Occipital lobe (tissue), 2 donors: ENCODE results near the gene RTL10. TPM values are rescaled to one million over a fixed set of nuclear protein-coding genes. Genes with fewer than 3 reads are reported as not detected.

Source experiments
- DNase-seq: peaks from one replicate; lab custom pipeline; 2025; lab: John Stamatoyannopoulos, UW
- total RNA-seq: library from RNA; depleted of rRNA; stranded (reverse); fragments of >200 nt; gene quantifications from one replicate; pipeline ENCODE4 v1.2.3, GENCODE V29; 2014

RTL10 gene
- total RNA-seq, 1 donor from 2014 or later = 12.3 TPM

DNA sequence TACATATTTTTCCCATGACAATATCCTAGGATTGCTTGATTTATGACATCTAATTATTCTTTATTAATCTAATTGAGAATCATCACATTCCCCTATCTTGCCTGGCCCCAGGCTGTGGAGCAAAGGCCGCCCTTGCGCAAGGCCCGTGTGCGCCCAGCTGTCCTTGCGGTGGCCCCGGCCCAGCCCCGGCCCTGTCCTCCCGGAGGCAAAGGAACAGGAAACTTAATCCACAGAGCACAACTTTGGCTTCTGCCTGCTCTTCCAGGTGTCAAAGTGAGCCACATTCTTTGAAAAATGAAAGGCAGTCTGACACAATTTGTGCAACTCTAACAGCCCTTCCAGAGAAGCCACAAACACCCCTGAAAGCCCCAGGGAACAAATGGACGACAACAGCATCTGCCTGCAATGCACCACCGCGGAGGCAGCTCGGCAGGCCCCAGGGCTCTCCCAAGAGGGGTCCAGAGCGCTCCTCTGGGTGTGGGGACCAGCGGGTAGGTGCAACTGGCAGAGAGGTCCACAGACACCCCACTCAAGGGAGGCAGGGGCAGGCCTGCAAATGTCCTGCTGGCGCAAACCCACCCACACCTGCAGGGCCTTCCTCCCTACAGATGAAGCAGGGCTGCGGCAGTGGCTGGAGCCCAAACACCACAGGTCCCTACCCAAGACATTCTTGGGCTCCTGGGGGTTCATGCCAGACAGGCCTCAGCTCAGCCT, 30.3 kb downstream of the RTL10 start:
- no peak for DNase-seq

DNA sequence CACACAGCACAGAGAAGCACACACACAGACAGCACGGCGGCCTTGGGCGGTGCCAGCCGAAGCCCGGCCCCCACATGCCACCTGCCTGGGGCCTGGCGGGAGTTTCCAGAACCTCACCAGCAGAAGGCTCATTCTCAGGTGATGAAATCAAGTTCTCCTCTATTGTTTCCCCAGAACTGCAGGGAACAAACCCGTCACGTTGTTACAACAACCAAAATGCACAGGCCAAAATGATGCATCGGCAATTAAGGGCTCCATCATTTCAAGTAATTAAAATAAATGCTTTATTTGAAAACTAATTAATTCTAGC, 30.8 kb downstream of the RTL10 start:
- no peak for DNase-seq

DNA sequence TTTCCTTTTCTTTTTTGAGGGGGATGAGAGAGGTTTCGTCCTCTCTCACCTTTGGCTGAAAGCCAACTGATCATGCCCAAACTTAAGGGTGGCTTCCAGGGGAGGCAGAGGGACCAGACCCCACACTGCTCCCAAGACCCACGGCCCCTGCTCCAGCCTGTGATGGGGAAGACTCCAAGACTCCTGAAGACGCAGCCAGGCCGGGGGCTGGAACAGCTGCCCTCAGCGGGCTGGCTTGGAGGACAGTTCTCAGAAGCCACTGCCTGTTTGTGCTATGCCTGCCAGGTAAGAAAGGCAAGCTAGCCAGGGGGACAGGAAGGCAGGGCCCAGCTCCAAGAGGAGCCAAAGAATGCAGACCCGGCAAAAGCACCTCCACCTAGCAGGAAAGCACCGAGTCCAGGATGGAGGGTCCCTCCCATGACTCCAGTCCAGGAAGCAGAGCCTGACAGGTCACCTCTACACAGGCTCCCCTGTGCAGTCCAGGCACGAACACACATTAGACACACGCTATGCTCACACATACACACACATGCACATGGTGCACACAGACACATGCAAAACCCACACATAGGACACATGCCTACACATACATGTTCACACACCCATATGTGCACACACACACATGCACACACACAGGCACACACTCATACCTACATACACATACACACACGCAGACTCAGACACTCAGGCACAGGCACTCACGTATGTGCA, 31.3 kb downstream of the RTL10 start:
- no peak for DNase-seq

DNA sequence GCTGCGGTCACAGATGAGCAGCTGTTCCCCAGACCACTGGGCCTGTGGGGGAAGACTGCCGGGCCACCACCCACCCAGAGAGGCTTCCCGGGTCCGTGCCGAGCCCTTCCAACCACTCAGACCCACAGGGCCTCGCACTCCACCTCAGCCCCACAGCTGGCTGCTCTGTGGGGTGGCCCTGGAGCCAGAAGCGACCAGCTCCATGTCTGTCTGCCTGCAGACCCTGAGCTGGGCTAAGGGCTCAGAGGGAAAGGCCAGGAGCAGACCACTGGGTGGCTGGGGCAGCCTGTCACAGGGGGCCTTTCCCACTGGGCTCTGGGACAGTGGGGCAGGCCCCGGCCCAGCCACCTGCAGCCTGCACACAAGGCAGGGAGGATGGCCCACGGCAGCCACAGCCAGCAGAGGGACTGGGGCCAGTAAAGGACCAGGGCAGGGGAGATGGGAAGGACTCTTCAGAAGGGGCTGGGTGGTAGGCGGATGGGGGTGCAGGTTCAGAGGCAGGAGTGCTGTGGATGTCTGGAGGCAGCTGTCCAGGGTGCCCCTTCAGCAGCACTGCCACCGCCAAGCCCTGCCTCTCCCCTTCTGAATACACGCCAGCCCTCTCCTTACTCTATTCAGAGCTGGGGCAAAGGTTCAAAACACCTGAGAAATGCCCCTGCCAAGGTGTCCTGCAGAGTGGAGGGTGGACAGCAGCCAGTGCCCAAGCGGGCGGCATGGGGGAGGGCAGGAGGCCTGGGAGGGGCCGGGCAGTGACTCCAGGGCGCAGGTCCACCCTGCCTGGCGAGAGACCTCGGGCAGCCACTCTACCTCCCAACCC, 32.2 kb downstream of the RTL10 start:
- DNase-seq = no peak

DNA sequence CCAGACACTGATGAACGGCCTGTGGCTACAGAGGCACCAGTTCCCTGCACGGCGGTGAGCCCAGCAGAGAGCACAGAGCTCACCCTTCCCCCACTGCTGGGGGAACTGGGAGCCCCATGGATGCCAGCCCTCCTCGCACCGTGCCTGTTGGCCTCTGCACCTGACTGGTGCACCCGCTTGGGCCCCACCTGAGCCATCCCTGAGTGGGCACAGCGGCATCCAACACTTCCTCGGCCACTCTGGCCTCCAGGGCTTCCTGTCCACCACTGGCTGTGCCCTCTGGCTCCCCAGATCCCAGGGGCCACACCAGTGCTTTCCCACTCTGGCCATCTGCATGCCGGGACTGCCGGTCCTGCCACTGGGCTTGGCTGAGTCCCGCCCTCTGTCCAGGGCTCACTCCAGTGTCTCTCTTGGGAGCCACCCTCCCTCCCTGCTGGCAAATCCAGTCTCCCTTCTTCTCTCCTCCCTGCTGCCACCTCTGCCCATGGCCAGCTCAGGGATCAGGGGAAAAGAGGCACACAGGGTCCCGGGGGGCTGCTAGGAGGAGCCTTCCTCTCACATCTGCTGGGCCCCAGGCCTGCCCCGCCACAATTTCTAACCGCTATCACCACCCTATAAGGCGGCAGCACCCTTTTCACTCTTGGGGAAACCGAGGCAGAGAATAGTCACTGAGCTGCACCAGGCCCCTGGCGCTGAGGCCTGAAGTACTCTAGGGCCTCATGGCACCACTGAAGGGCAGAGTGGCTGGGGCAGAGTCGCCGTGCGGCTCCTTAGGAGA, 33.0 kb downstream of the RTL10 start:
- DNase-seq = no peak

DNA sequence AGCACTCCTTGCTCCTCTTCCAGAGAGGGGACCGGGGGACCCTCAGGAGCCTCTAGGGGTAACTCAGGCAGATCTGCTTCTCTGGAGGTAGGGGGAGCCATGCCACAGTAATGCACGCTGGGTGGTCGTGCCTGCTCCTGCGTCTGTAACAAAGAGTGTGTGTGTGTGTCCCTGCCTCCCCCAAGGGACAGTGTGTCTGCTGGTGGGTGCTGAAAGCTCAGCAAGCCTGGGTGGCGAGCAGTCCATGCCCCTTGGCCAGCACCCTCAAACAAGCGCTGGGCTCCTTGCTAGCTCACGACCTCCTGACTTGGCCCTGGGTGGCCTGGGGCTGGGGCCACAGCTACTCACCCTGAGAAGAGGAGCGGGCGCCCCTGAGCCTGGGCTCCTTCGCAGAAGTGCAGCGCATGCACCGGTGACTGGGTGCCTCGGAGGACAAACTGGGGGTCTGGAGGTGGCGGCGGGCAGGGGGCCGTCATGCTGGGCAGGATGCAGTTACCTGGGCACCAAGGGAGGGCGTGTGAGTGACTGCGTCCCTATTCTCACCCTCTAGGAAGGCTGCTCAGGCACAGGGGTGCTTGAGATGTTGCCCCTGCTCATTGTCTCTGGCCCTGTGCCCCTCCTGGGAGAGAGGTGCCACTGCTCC, 33.7 kb downstream of the RTL10 start:
- no peak for DNase-seq

DNA sequence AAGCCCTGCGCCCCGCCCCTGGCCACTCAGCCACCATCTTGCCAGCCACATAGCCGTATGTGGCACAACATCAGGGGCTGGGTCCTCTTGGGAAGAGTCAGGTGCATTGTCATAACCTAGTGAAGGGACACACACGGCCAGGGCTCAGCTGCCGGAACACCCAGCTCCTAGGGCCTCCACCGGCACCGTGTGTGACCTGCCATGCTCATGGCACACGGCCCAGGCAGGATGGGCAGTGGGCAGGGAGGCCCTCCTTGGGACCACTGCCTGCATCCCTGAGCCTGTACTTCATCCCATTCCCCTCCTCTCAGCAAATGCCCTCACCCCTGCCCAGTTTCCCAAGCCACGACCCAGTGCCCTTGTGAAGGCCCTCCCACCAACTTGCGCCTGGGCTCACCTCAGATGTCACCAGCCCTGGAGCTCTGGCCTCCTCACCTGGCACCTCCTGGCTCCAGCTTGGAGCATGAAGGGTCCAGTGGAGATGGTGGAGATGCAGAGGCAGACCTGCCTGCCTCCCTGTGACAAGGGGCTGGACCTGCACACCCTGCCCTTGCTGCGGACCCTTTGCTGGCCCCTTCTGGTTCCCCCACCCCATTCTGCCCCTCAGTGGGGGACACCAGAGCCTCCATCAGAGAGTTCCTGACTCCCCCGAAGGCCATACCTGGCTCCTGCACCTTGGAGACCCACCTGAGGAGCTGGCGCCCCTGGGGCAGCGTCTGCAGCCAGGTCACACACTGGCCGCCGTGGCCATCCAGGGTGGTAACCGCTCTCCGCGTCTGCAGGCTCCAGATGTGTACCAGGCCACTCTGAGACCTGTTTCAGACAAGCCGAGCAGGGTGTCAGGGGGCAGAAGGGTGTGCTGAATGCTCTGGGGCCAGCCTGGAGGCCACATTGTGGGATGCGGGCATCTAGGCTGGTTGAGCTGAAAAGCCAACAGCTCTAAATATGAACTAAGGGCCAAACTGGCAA, 34.5 kb downstream of the RTL10 start:
- DNase-seq = no peak

DNA sequence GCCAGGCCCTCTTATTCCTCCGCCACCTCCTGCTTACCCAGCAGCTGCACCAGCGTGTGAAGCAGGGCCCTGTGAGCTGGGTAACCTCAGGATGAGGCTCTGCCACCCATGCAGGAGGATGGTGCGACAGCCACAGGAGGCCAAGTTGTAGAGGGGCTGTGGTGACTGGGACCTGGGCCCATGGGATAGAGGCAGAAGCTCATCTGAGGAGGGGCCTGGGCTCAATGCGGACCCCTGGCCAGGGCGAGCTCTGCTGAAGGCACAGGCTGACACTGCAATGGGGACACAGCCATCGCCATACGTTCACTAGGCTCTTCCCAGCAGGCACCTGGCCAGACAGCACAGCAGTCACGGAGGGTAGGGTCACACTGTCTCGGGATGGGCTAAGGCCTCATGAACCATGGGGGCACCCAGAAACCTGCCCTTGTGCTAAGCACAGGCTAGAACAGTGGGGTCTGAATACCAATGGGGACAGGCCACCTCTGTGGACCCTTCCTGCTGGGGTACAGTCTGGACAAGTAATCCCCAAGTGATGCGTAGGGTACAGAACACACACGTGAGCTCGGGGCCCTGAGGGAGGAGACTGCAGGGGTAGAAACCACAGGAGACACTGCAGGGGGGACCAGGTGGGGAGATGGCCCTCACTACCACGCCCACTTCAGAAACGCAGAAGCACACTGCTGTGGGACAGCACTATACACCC, 35.3 kb downstream of the RTL10 start:
- DNase-seq = no peak

DNA sequence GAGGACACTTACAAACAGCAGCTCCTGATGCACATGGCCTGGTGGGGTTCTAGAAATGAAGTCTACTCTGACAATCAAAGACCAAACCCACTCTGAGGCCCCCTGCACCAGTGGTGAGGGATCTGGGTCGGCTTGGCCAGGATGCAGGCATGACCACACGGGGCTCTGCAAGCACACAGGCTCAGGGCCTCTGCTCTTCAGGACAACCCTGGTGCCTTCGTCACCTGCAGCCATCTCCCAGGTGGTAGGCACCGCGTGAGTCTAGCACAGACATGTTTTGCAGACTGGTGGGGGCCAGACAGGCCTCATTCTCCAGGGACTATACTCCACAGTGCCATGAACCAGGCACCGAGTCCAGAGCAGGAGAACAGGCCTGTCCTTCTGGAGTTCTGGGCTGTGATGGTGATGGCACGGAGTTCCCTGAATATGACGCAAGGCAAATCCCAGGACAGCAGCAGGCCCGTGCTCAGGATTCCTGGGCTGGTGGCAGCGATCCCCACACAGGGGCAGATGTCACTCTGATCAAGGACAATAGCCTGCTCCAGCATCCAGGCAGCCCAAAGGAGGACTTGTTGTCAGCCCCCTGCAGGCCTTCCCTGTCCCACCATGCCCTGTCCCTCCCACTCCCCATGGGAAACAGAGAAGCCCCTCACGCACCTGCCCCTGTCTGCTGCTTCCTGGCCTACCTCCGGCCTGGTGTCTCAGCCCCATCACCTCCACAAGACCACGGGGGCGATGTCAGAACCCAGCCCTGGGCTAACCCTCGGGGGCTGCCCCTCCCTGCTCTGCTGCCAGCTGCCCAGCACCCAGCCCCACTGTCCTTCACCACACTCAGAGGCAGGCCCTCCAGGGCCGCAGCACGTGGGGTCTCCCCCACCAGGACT, 36.1 kb downstream of the RTL10 start:
- no peak for DNase-seq

DNA sequence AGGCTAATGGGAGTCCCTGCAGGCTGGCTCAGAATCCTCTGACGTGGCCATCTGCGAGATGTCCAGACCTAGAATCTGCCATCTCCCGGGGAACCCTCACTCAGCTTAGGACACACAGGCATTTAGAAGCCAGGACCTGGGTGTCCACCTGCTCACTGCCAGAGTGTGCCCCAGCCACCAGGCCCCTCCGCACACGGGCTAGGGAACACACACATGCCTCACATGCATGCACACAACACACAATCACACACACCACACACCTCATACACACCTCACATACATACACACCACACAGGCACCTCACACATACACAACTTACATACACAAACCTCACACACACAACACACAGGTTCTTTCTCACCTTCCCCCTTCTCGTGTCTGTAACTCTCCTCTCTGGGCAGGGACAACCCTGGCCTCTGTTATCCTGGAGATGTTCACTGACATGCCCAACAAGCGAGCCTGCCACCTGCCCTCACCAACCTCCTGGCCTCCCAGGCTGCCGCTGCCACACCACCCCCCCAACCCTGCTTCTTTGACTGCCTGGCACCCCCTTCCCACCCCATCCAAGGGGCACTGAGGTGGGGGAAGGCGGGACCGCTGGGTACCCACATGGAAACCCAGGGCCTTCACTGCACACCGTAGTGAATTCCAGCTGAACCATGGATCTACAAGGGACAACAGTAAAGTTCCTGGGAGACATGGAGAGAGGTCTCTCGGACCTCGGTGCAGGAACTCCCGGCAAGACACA, 38.1 kb downstream of the RTL10 start:
- no peak for DNase-seq

DNA sequence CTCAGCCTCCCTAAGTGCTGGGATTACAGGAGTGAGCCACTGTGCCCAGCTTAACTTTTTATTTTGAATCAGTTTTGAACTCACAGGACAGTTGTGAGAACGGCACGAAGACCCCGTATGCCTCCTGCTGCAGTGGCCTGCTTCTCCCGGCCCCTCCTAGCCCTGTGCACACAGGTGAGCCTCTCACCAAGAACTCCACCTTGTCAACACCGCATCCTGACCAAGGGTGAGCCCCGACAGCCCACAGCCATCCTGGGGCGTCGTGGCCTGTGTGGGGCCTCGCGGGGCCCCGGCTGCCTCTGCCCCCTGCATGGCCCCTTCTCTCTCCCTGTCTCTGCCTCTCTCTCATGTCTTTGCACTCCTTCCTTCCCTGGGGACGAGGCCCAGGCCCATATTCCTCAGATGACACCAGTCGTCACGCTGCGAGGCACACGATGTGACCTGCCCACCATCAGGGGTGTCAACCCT, 38.8 kb downstream of the RTL10 start:
- DNase-seq = no peak

DNA sequence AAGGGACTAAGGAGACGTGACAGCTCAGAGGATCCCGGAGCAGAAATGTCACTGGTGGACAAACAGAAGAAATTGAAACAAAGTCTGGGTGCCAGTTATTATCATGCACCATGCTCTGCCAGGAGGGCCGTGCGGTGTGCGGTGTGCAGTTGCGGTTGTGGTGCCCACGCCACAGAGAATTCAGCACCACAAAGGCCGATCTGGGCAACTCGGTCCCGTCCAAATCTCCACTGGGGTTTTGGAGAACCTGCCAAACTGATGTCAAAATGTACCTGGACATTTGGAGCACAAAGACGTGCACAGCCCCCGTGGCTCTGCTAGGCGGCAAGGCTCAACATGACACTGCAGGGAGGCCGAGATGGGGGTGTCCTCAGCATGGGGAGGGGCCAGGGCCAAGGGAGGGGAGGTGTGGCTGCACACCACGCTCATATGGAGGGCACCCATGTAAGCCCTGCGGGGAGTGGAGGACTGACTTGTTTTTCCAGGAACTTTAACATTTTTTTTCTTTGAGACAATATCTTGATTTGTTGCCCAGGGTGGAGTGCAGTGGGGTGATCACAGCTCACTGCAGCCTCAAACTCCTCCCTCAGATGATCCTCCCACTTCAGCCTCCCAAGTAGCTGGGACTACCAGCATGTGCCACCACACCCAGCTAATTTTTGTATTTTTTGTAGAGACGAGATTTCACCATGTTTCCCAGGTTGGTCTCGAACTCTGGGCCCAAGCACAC, 39.4 kb downstream of the RTL10 start:
- DNase-seq = no peak

DNA sequence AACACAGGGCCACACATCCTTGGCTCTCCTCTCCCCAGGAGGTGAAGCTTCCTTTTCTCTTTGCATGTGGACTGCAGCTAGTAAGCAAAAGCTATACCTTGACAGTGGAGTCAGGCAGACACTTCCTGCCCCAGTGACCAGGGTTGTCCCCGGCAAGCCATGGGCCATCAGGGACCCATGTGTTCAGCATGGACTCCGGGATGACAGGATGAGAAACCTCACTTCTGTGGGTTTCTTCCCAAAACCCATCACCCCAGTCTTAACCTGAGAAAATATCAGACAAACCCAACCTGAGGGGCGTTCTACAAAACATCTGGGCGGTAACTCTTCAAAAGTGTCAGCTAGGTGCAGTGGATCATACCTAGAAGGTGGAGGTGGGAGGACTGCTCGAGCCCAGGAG, 40.2 kb downstream of the RTL10 start:
- DNase-seq = no peak

DNA sequence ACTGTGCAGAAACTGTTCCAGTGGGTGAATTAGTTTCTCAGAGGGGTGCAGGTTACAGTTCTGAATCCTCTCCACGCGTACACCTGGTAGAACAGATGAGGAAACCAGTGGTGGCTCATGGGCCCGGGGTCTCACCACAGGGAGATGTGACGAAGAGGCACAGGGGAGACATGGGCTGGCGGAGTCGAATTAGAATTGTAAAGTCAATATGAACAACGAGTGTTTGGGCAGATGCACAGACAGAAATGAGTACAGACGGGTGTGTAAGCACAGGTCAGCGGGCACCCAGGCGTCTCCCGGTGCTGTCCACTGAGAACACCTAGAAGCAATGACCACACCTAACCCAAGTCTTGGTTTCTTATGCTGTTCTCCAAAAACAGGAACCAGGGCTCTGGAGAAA, 41.8 kb downstream of the RTL10 start:
- no peak for DNase-seq

DNA sequence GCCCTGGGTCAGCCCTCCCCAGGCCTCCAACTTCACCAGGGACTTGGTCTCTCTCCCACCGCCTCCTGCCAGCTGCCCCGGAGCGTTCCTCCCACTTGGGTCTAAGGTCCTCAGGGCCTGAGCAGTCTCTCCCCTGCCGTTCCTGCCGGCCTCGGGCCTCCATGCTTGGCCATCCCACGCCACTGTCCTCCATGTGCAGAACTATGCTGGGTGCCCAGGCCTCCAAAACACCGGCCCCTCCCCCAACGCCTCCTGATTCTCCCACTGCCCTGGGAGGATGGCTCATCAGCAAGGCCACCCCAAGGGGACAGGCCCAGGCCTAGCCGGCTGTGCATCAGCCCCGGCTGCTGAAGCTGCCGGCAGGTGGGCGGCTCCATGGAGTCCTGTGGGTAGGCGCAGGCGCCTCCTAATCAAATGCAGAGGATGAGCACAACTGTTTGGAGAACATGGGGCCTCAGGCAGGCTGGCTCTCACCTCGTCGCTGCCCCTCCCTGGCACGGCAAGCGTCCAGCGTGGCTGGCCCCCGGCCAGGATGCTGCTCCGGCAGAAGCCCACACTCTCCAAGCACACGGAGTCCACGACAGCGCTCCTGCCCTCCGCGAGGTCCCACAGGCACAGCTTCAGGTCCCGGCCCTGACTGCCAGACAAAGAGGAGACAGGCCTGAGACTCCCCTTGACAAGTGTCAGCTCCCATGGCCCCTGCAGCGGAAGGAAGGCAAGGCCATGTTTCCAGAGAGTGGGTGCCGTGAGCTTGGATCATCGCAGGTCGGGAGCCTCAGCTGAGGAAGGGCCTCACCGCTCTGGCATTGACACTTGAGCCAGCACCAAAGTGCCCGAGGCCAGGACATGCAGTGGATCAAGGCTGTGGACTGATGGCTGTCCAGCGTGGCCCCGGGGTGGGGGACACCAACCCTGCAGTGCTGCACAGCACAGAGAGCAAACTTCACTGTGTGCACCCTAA, 42.6 kb downstream of the RTL10 start:
- DNase-seq = peak; percentile 19

DNA sequence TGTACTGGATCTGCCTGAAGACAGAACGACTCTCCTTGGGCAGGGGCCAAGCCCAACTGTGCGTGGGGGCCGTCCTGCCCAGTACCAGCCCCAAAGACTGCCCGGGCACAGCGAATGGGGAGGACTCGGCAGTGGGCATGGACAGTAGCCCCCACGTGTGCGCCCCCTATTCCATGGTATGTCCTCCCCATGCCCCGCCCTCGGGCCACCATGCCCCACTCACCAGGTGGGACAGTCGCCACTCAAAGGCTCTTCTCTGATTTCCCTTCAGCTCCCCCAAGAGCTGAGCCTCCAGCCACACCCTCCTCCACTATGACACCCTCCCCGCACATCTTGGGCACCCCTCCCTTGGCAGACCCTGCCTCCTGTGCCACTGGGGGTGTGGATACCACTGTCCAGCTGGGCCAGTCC, 43.5 kb downstream of the RTL10 start:
- no peak for DNase-seq
